SK-MEL-5 (cell line): ENCODE data around the gene SIRPA. TPM values are rescaled to one million over a fixed set of nuclear protein-coding genes. Genes with fewer than 3 reads are reported as not detected.

Experiments
- DNase-seq: peaks from one replicate; pipeline ENCODE4 v3.0.0-alpha.2; 2016; ENCODE audit warnings: low read depth, low spot score
- in situ Hi-C: cut with HindIII; loops from 2 replicates; pipeline ENCODE4 v1.10.0; 2016; ENCODE audit warnings: low sequenced_read_pairs, high pct_unique_total_duplicates, low pct_unique_long_range_greater_than_20kb
- total RNA-seq: library from RNA; depleted of rRNA; stranded (reverse); fragments of >200 nt; shearing (Covaris generic); gene quantifications from 2 replicates; pipeline ENCODE4 v1.2.3, GENCODE V29; 2014; rRNA removed

The SIRPA gene
- total RNA-seq, 1 experiment from 2014 or later = 67.8 TPM

DNA sequence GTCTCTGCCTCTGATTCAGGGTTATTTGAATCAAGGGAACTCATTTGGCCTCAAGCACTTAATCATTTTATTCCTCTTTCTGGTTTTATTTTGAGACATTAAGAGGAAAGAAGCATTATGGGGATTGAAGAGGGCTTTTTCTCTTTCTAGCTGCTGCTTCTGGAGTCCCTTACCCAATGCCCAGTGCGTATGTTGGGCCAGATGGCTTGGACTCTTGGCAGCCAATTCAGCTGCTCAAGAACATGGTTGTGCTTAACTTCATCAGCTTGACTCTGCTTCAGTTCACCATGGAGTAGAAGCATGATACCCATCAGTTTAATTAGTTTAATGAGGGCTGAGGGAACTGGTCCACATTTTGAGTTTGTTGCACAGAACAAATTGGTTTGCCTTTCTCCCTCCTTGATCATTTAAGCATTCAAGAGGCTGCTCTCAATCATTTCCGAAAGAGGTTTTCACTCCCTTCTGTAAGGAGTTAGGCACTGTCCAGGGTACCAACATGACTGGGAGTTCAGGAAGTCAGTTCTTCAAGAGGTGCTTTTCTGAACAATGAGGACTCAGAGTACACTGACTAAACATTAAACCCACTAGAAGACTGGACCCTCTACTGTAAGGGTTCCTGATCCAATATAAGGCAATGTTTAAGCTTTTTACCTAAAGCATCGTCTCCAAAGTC, 84.0 kb downstream of the SIRPA start:
- no peak for DNase-seq
- in situ Hi-C loops = no loop called here

DNA sequence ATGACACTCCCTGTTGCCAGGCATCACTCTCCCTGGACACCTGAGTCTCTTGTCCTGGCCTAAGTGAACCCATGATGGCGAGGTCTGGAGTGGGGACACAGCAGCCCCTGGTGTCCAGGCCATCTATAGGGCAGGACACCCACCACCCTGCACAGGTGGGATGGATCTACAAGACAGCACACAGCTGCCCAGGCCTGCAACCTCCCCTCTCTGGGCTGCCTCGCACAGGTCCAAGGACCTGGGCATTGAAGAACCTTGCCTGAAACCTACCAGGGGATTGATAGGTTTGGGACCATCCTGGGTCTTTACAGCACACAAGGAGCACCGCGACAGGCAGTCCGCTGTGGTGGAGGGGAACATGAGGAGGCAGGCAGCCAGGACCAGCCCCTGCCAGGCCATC, 87.5 kb downstream of the SIRPA start:
- no peak for DNase-seq
- in situ Hi-C loops = no loop called here

DNA sequence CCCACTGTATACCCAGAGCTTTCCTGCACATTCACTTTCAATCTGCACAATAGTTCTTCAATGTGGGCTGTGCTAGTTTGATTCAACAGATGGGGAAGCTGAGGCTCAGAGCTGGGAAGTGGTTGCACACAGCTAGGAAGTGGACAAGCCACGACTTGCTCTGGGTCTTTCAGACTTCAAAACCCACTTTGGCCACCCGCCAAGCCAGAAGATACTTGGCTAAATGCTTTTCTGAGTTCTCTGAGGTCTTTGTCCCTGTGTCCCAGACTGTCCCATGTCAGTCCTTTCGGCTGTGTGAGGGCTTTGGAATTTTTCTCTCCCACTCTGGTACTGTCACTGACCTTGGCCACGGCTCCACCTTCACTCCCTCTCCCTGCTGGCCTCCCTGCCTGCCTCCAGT, 88.1 kb downstream of the SIRPA start:
- DNase-seq = no peak
- in situ Hi-C loops = no loop called here

DNA sequence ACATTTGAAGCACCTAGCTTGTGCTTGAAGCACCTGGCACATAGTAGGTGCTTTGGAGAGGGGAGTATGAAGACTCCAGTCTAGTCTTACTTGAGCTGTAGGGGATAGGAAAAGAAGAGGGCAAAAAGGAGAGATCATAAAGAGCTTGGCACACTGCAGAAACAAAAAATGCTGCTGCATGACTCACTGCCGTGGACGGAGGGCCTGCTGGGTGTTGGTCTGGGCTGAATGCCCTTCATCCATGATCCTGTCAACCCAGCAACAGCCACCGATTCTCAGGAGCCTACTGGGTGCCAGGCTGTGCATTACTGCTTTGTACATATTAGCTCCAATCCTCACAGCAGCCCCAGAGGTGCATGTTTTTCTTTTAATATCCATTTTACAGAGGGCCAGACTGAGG, 92.6 kb downstream of the SIRPA start:
- no peak for DNase-seq
- in situ Hi-C loops = no loop called here

Other genes starting within 250 kb of the SIRPA start
- gene SIRPG, start 237.6 kb upstream of the SIRPA start, total RNA-seq = not detected in 2 replicates
- gene PDYN, start 98.7 kb downstream of the SIRPA start, total RNA-seq = not detected in 2 replicates
- 13.6 and 14.4 TPM in 2 replicates for gene STK35, start 206.4 kb downstream of the SIRPA start, total RNA-seq